MM.1S (cell line): ENCODE data around the gene AIP.

Experiments used
- DNase-seq: peaks from one replicate; pipeline ENCODE4 v3.0.0-alpha.2; 2015
- H2AFZ ChIP-seq: fragments of 300-600 bp; sonication (generic); 2 replicates; pipeline ENCODE4 v1.6.0; 2016; ENCODE audit warnings: antibody characterized with exemption, low read length
- H3F3A ChIP-seq: fragments of 300-600 bp; sonication (generic); 2 replicates; pipeline ENCODE4 v1.6.1; 2016; ENCODE audit warnings: mild to moderate bottlenecking, antibody characterized with exemption, low read length, moderate library complexity, mixed read lengths; ENCODE audit not compliant: insufficient read depth
- H3K27ac ChIP-seq: fragments of 300-600 bp; sonication (generic); 2 replicates; pipeline ENCODE4 v1.5.1; 2016; ENCODE audit warnings: mild to moderate bottlenecking, low read length
- H3K27me3 ChIP-seq: fragments of 300-600 bp; sonication (generic); replicated peaks from 2 replicates; pipeline ENCODE4 v1.6.0; 2016; ENCODE audit warnings: low read length; ENCODE audit not compliant: insufficient read depth
- H3K36me3 ChIP-seq: fragments of 300-600 bp; sonication (generic); replicated peaks from 2 replicates; pipeline ENCODE4 v1.6.1; 2016; ENCODE audit warnings: mild to moderate bottlenecking, low read length, mixed read lengths; ENCODE audit not compliant: insufficient read depth
- H3K4me1 ChIP-seq: fragments of 300-600 bp; sonication (generic); 2 replicates; pipeline ENCODE4 v1.6.1; 2016; ENCODE audit warnings: low read length, mixed read lengths
- H3K4me2 ChIP-seq: fragments of 300-600 bp; sonication (generic); 2 replicates; pipeline ENCODE4 v1.6.0; 2016; ENCODE audit warnings: low read depth, low read length
- H3K4me3 ChIP-seq: fragments of 300-600 bp; sonication (generic); 2 replicates; pipeline ENCODE4 v1.5.1; 2016; ENCODE audit warnings: low read length, mixed read lengths
- H3K79me2 ChIP-seq: fragments of 300-600 bp; sonication (generic); 2 replicates; pipeline ENCODE4 v1.6.1; 2016; ENCODE audit warnings: mixed run types, low read length, mixed read lengths
- H3K9ac ChIP-seq: fragments of 300-600 bp; sonication (generic); 2 replicates; pipeline ENCODE4 v1.6.1; 2016; ENCODE audit warnings: low read length, mixed read lengths
- H3K9me2 ChIP-seq: fragments of 300-600 bp; sonication (generic); replicated peaks from 2 replicates; pipeline ENCODE4 v1.6.1; 2016; ENCODE audit warnings: mild to moderate bottlenecking, low read length, mixed read lengths; ENCODE audit not compliant: insufficient read depth
- H3K9me3 ChIP-seq: fragments of 300-600 bp; sonication (generic); replicated peaks from 2 replicates; pipeline ENCODE4 v1.6.1; 2016; ENCODE audit warnings: mild to moderate bottlenecking, low read length, mixed read lengths; ENCODE audit not compliant: insufficient read depth
- H4K20me1 ChIP-seq: fragments of 300-600 bp; sonication (generic); 2 replicates; pipeline ENCODE4 v1.6.1; 2016; ENCODE audit warnings: mild to moderate bottlenecking, low read length, moderate library complexity, mixed read lengths; ENCODE audit not compliant: insufficient read depth
- CTCF ChIP-seq: fragments of 300-600 bp; sonication (generic); IDR thresholded peaks from 2 replicates; pipeline ENCODE4 v1.5.1; 2016; ENCODE audit warnings: antibody characterized with exemption, low read length, mixed read lengths
- EZH2 ChIP-seq: fragments of 300-600 bp; sonication (generic); optimal IDR thresholded peaks from 2 replicates; pipeline ENCODE3; 2017; ENCODE audit warnings: low read depth, mild to moderate bottlenecking, antibody characterized with exemption, low read length, mixed read lengths
- EZH2phosphoT487 ChIP-seq: fragments of 300-600 bp; sonication (generic); IDR thresholded peaks from 2 replicates; pipeline ENCODE4 v1.6.1; 2018; ENCODE audit warnings: antibody characterized with exemption, low read length

Gene AIP

GRCh38 chr11:67490727-67491065 is 7.9 kb downstream of the AIP start:
- no peak overlapping the region for H3K4me2 ChIP-seq
- H4K20me1 ChIP-seq, result no peaks in the 10 kb centered on the region
- no peak overlapping the region for H3K27ac ChIP-seq
- H3K4me3 ChIP-seq, result no peak overlapping the region
- H3K9me2 ChIP-seq, result no peaks in the 10 kb centered on the region
- TF ChIP-seq CTCF, result no peak
- no peak for TF ChIP-seq EZH2
- peaks cover 10% of the 10 kb centered on the region for H3K4me1 ChIP-seq
- no peak overlapping the region for H2AFZ ChIP-seq
- no peaks in the 10 kb centered on the region for H3K9me3 ChIP-seq
- DNase-seq, result no peak
- H3K9ac ChIP-seq, result no peak overlapping the region
- H3K27me3 ChIP-seq, result no peaks in the 10 kb centered on the region
- H3K79me2 ChIP-seq, result peaks cover 8% of the 10 kb centered on the region
- no peaks in the 10 kb centered on the region for H3F3A ChIP-seq
- no peaks in the 10 kb centered on the region for H3K36me3 ChIP-seq

GRCh38 chr11:67491276-67492068 is 8.6 kb downstream of the AIP start:
- Histone ChIP-seq H3K27ac (no peak overlapping the region), H3K9ac (no peak overlapping the region), H3K9me3 (no peaks in the 10 kb centered on the region), H4K20me1 (no peaks in the 10 kb centered on the region), H3K27me3 (no peaks in the 10 kb centered on the region), H3K4me1 (peaks cover 4% of the 10 kb centered on the region), H3K9me2 (no peaks in the 10 kb centered on the region), H3K4me2 (no peak overlapping the region), H3K4me3 (no peak overlapping the region), H3F3A (no peaks in the 10 kb centered on the region), H3K36me3 (no peaks in the 10 kb centered on the region), H2AFZ (no peak overlapping the region), H3K79me2 (peaks cover 5% of the 10 kb centered on the region)
- TF ChIP-seq CTCF (no peak), EZH2 (no peak), EZH2phosphoT487 (no peak)
- no peak for DNase-seq

- Histone ChIP-seq H3K36me3 (no peaks in the 10 kb centered on the region), H3K9ac (no peak overlapping the region), H3K4me2 (no peak overlapping the region), H3K9me2 (no peaks in the 10 kb centered on the region), H3K4me3 (no peak overlapping the region), H3K27me3 (peaks cover 4% of the 10 kb centered on the region; the same call in 1 of the 2 replicates), H3F3A (no peaks in the 10 kb centered on the region), H3K4me1 (no peaks in the 10 kb centered on the region), H3K79me2 (no peaks in the 10 kb centered on the region), H2AFZ (no peak overlapping the region), H3K27ac (no peak overlapping the region), H3K9me3 (no peaks in the 10 kb centered on the region), H4K20me1 (no peaks in the 10 kb centered on the region)
- no peak for DNase-seq
- TF ChIP-seq CTCF (no peak), EZH2phosphoT487 (no peak), EZH2 (no peak)
Observed at GRCh38 chr11:67492069-67492727, 9.4 kb downstream of the AIP start.
